WTC11 (cell line): Measurements from ENCODE around the gene PITPNC1.

Source experiments
- ATF3 ChIP-seq: sonication (generic); formaldehyde crosslinking; conservative IDR thresholded peaks from 2 replicates; pipeline ENCODE4 v1.8.1; 2022; ENCODE audit warnings: mild to moderate bottlenecking, missing genetic modification reagents
- CTCF ChIP-seq: fragments of 200-600 bp; IDR thresholded peaks from 2 replicates; pipeline ENCODE4 v1.8.0; 2022; ENCODE audit warnings: antibody characterized with exemption
- JUN ChIP-seq: sonication (generic); formaldehyde crosslinking; IDR thresholded peaks from 2 replicates; pipeline ENCODE4 v1.8.0; 2023; ENCODE audit warnings: mild to moderate bottlenecking, missing genetic modification reagents
- PRRX2 ChIP-seq: fragments of 250-450 bp; sonication (Bioruptor Pico); IDR thresholded peaks from 2 replicates; pipeline ENCODE4 v1.8.0; 2021; ENCODE audit warnings: mild to moderate bottlenecking
- TCF7 ChIP-seq: sonication (generic); formaldehyde crosslinking; IDR thresholded peaks from 2 replicates; pipeline ENCODE4 v1.8.0; 2022; ENCODE audit warnings: mild to moderate bottlenecking, low read depth, missing genetic modification reagents, moderate library complexity
- TEAD4 ChIP-seq: sonication (generic); formaldehyde crosslinking; IDR thresholded peaks from 2 replicates; pipeline ENCODE4 v1.8.0; 2022; ENCODE audit warnings: mild to moderate bottlenecking, missing genetic modification reagents
- USF2 ChIP-seq: sonication (generic); formaldehyde crosslinking; IDR thresholded peaks from 2 replicates; pipeline ENCODE4 v1.8.1; 2023; ENCODE audit warnings: mild to moderate bottlenecking, missing genetic modification reagents, moderate library complexity
- ZNF671 ChIP-seq: fragments of 250-450 bp; sonication (Bioruptor Pico); IDR thresholded peaks from 2 replicates; pipeline ENCODE4 v1.8.0; 2021; ENCODE audit warnings: mild to moderate bottlenecking

GRCh38 chr17:67582673-67583081 lies 205.6 kb downstream of the PITPNC1 start:
- TF ChIP-seq JUN (CRISPR knock-in tag) (no peak), TCF7 (CRISPR knock-in tag) (no peak), USF2 (CRISPR knock-in tag) (no peak), CTCF (no peak), PRRX2 (CRISPR knock-in tag) (no peak), ATF3 (CRISPR knock-in tag) (no peak), TEAD4 (CRISPR knock-in tag) (no peak), ZNF671 (CRISPR knock-in tag) (no peak)
